Measurements from ENCODE around the gene ASB12.

ASB12 gene

GRCh38 chrX:64192040-64192439 lies 38.4 kb downstream of the ASB12 start:
- TF ChIP-seq NFIC (IDR thresholded peaks at IDR 0.05) (no peak), EGR1 (IDR thresholded peaks at IDR 0.05) (no peak), FOXM1 (IDR thresholded peaks at IDR 0.05; ENCODE audit: borderline replicate concordance, low read depth) (no peak), CREB1 (IDR thresholded peaks at IDR 0.05; ENCODE audit: low read depth) (no peak), ZBTB7A (IDR thresholded peaks at IDR 0.05; ENCODE audit: low read depth) (no peak), TCF12 (IDR thresholded peaks at IDR 0.05; ENCODE audit: low read depth) (no peak), EP300 (IDR thresholded peaks at IDR 0.05; ENCODE audit: borderline replicate concordance) (no peak)

- no peak for TF ChIP-seq EGR1 (IDR thresholded peaks at IDR 0.05)
These were observed 39.0 kb downstream of the ASB12 start for GRCh38 chrX:64191281-64192010.

DNA sequence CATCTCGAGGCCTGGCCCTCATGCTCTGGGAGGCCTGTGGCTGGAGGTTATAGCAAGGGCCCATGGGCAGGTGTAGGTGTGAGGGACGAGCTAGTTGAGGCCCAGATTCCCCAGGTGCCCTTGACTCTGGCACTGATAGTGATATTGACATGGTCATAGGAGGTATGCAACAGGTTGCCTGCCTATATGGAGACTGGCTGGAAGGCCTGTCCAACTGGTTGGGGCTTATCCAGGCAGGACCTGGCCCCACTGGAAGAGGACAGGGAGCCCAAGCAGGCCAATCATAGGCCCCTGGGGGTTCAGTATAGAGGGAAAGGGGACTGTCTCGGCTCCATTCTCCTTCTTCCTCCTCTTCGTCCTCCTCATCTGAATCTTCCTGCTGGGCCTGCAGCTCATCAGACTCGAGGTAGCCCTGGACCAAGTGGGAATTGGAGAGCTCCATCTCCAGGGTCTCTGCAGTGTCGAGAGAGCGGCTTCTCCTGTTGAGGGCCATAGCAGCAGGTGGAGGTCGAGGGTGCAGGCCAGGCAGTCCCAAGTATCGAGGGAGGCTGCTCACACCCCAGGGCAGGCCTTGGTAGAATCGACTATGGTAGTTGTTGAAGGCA lies 40.2 kb downstream of the ASB12 start:
- TF ChIP-seq CREB1 (IDR thresholded peaks at IDR 0.05; ENCODE audit: low read depth) (no peak), TAF1 (IDR thresholded peaks at IDR 0.05; ENCODE audit: low read depth) (no peak), NFIC (IDR thresholded peaks at IDR 0.05) (no peak), USF1 (IDR thresholded peaks at IDR 0.05) (no peak), TCF12 (IDR thresholded peaks at IDR 0.05; ENCODE audit: low read depth) (no peak), FOXM1 (IDR thresholded peaks at IDR 0.05; ENCODE audit: borderline replicate concordance, low read depth) (no peak), YY1 (IDR thresholded peaks at IDR 0.05; ENCODE audit: low read depth) (no peak), CEBPB (IDR thresholded peaks at IDR 0.05) (no peak), MAX (IDR thresholded peaks at IDR 0.05) (no peak), RAD21 (IDR thresholded peaks at IDR 0.05; ENCODE audit: low read depth) (no peak)
- TF ChIP-seq, protein P1, sequence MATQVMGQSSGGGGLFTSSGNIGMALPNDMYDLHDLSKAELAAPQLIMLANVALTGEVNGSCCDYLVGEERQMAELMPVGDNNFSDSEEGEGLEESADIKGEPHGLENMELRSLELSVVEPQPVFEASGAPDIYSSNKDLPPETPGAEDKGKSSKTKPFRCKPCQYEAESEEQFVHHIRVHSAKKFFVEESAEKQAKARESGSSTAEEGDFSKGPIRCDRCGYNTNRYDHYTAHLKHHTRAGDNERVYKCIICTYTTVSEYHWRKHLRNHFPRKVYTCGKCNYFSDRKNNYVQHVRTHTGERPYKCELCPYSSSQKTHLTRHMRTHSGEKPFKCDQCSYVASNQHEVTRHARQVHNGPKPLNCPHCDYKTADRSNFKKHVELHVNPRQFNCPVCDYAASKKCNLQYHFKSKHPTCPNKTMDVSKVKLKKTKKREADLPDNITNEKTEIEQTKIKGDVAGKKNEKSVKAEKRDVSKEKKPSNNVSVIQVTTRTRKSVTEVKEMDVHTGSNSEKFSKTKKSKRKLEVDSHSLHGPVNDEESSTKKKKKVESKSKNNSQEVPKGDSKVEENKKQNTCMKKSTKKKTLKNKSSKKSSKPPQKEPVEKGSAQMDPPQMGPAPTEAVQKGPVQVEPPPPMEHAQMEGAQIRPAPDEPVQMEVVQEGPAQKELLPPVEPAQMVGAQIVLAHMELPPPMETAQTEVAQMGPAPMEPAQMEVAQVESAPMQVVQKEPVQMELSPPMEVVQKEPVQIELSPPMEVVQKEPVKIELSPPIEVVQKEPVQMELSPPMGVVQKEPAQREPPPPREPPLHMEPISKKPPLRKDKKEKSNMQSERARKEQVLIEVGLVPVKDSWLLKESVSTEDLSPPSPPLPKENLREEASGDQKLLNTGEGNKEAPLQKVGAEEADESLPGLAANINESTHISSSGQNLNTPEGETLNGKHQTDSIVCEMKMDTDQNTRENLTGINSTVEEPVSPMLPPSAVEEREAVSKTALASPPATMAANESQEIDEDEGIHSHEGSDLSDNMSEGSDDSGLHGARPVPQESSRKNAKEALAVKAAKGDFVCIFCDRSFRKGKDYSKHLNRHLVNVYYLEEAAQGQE (IDR thresholded peaks at IDR 0.05; ENCODE audit: low read depth): no peak

GRCh38 chrX:64188901-64189300 lies 41.5 kb downstream of the ASB12 start:
- TF ChIP-seq EGR1 (IDR thresholded peaks at IDR 0.05) (no peak), FOXM1 (IDR thresholded peaks at IDR 0.05; ENCODE audit: borderline replicate concordance, low read depth) (no peak), NFIC (IDR thresholded peaks at IDR 0.05) (no peak), USF1 (IDR thresholded peaks at IDR 0.05) (no peak)

DNA sequence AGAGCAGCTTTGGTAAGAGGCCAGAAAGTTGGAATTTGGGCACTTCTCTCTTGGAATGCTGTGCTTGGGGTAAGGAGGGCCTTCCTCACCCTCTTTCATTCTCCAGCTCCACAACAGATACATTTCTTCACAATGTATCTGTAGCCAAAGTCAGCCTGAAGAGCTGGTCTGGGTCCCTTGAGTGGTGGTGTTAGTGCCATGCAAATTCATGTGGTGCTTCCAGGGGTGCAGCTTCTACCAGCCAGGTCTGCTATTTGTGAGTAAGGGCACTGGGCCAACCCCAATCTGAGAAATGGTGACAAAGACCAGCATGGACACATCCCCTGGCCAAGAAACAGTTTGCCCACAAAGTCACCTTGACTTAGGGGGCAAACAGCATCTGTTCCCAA lies 42.7 kb downstream of the ASB12 start:
- no peak for TF ChIP-seq TEAD4 (IDR thresholded peaks at IDR 0.05)
- TF ChIP-seq CREB1 (IDR thresholded peaks at IDR 0.05; ENCODE audit: low read depth): no peak
- TF ChIP-seq MAX (IDR thresholded peaks at IDR 0.05): no peak
- no peak for TF ChIP-seq EGR1 (IDR thresholded peaks at IDR 0.05)
- no peak for TF ChIP-seq YY1 (IDR thresholded peaks at IDR 0.05; ENCODE audit: low read depth)
- no peak for TF ChIP-seq USF1 (IDR thresholded peaks at IDR 0.05)
- no peak for TF ChIP-seq FOXM1 (IDR thresholded peaks at IDR 0.05; ENCODE audit: borderline replicate concordance, low read depth)
- no peak for TF ChIP-seq TCF12 (IDR thresholded peaks at IDR 0.05; ENCODE audit: low read depth)
- no peak for TF ChIP-seq ZBTB7A (IDR thresholded peaks at IDR 0.05; ENCODE audit: low read depth)
- no peak for TF ChIP-seq CEBPB (IDR thresholded peaks at IDR 0.05)
- TF ChIP-seq EP300 (IDR thresholded peaks at IDR 0.05; ENCODE audit: borderline replicate concordance): no peak
- TF ChIP-seq TAF1 (IDR thresholded peaks at IDR 0.05; ENCODE audit: low read depth): no peak
- no peak for TF ChIP-seq RAD21 (IDR thresholded peaks at IDR 0.05; ENCODE audit: low read depth)
- no peak for TF ChIP-seq NFIC (IDR thresholded peaks at IDR 0.05)
- TF ChIP-seq, protein P1 (IDR thresholded peaks at IDR 0.05; ENCODE audit: low read depth): no peak
